HG02938 (cell line): Measurements from ENCODE around the gene TMEM107.
A peak's percentile ranks its signal among the peaks of the same experiment; 100 is the strongest.

Source experiments
- ATAC-seq: cut with Tn5 transposase; IDR thresholded peaks from one replicate; pipeline ENCODE4 v1.9.1; 2021; ENCODE audit warnings: mild to moderate bottlenecking, moderate library complexity; ENCODE audit not compliant: unreplicated experiment

The TMEM107 gene

GRCh38 chr17:8162997-8163977 is 12.9 kb downstream of the TMEM107 start:
- no peak for ATAC-seq

GRCh38 chr17:8162233-8162996 is 13.8 kb downstream of the TMEM107 start, which contains the start of gene VAMP2:
VAMP2 (minus strand) TSS chr17:8162948; CDS start chr17:8162879, 69 bp downstream.
- ATAC-seq: no peak

- no peak for ATAC-seq
These were observed 14.6 kb downstream of the TMEM107 start for GRCh38 chr17:8161289-8162232.

GRCh38 chr17:8160741-8161221 is 15.4 kb downstream of the TMEM107 start:
- ATAC-seq: no peak

GRCh38 chr17:8160224-8160577 is 16.0 kb downstream of the TMEM107 start:
- ATAC-seq: no peak

GRCh38 chr17:8159459-8160223 is 16.5 kb downstream of the TMEM107 start:
- ATAC-seq: no peak

GRCh38 chr17:8159032-8159400 is 17.2 kb downstream of the TMEM107 start:
- ATAC-seq: no peak

GRCh38 chr17:8158267-8159031 is 17.7 kb downstream of the TMEM107 start:
- no peak for ATAC-seq

- ATAC-seq: peak; percentile 73
These were observed 19.8 kb downstream of the TMEM107 start for GRCh38 chr17:8156246-8156992.

- ATAC-seq: no peak
These were observed 20.3 kb downstream of the TMEM107 start for GRCh38 chr17:8155996-8156245.

GRCh38 chr17:8155231-8155995 is 20.8 kb downstream of the TMEM107 start:
- ATAC-seq: no peak

- ATAC-seq: no peak
These were observed 21.5 kb downstream of the TMEM107 start for GRCh38 chr17:8154608-8155155.

- no peak for ATAC-seq
These were observed 22.1 kb downstream of the TMEM107 start for GRCh38 chr17:8153957-8154607.

GRCh38 chr17:8153525-8153956 is 22.6 kb downstream of the TMEM107 start:
- no peak for ATAC-seq

- no peak for ATAC-seq
These were observed 23.1 kb downstream of the TMEM107 start for GRCh38 chr17:8153031-8153451.

- no peak for ATAC-seq
These were observed 23.9 kb downstream of the TMEM107 start, which contains the start of gene PER1 for GRCh38 chr17:8152112-8152775. PER1 (minus strand) TSS chr17:8152404; CDS start chr17:8150706, 1,698 bp downstream.
